ENCODE data around the gene IL4. TPM values are rescaled to one million over a fixed set of nuclear protein-coding genes. Genes with fewer than 3 reads are reported as not detected.

The IL4 gene
- total RNA-seq, 4 donors from 2014 or later: not detected

DNA sequence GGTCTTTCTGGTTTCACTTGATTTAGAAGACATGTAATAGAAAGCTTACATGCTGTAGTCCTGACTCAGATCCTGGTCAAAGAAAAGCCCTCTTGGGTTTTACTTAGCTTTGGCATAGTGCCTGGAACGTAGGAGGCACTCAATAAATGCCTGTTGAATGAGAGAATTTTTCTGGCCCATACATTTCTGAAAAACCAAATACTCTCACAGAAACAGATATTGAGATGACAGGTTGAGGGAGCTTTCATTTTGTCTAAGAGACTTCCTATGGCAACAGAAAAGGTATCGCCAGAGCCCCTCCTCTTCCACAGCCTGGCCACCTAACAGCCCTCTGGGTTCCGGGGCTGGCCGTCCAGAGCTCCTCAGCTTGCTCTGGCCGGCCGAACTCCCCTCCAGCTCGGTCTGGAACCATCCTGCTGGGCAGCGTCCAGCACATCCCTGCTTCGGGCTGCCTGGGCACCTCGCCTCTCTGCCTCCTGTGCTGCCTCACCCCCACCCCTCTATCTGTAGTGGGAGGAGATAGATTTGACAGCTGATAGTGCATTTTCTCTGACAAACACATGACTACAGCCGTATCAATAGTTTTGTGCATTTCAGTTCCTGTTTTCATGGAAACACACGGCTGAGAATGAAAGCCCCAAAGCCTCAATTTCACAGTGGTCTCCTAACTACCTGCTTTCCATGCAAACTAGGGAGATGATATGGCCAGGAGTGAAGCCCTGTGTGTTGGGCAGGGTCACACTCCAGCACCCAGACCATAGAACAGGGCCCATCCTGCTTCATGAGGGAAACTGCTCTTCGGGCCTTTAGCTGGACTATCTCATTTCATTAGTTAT is 1.1 kb downstream of the IL4 start:
- Histone ChIP-seq H3K9me3 (no peaks in the 10 kb centered on the region), H3K4me1 (peaks cover 0 to 26% (median 0%) of the 10 kb centered on the region in 4 donors), H3K4me3 (no peak overlapping the region), H3K36me3 (no peaks in the 10 kb centered on the region), H3K27me3 (no peaks in the 10 kb centered on the region), H3K27ac (peak overlapping the region in 3 of 4 donors; percentile 48 to 74 (median 68))
- TF ChIP-seq POLR2A (IDR thresholded peaks at IDR 0.05) (no peak), EP300 (IDR thresholded peaks at IDR 0.05) (no peak)
- TF ChIP-seq, protein P1, sequence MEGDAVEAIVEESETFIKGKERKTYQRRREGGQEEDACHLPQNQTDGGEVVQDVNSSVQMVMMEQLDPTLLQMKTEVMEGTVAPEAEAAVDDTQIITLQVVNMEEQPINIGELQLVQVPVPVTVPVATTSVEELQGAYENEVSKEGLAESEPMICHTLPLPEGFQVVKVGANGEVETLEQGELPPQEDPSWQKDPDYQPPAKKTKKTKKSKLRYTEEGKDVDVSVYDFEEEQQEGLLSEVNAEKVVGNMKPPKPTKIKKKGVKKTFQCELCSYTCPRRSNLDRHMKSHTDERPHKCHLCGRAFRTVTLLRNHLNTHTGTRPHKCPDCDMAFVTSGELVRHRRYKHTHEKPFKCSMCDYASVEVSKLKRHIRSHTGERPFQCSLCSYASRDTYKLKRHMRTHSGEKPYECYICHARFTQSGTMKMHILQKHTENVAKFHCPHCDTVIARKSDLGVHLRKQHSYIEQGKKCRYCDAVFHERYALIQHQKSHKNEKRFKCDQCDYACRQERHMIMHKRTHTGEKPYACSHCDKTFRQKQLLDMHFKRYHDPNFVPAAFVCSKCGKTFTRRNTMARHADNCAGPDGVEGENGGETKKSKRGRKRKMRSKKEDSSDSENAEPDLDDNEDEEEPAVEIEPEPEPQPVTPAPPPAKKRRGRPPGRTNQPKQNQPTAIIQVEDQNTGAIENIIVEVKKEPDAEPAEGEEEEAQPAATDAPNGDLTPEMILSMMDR (IDR thresholded peaks at IDR 0.05): no peak
- WGBS, 2 donors: 54 to 69% methylated on average over 13 of the region's 13 CpGs
- no peak for DNase-seq (ENCODE audit: low spot score in 2 of 2)

DNA sequence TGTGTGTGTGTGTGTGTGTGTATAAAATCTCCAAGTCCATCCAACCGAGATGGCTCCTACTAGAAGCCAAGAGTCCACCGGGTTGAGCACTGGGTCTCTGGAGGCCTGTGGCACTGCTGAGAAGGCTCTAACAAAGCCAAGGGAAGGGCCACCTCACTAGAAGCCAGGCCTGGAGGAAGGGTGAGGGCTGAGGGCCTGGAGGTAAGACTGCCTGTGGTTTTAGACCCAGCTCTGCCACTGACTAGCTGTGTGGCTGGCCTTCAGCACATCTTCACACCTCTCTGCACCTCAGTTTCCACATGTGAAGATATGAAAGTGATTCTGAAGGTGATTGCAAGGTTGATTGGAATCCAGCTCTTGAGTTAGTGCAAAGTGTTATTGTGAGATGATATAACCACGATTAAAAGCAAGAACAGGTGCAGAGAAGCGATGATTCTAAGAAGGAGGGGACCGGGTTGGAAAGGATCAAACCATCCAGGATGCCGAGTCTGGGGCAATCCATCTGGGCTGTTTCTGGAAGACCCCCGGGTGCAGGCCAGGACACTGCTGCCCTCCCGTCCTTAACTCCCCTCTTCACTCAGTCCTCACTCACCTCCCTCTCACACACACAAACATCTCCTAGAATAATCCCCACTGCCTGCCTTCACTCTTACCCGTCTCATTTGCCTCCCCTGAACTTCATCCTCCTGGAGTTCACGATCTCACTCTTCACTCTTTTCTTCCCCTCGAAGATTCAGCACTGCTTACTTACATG is 2.3 kb downstream of the IL4 start:
- 91 to 95% methylated on average over 11 of the region's 11 CpGs for WGBS, 2 donors
- H3K4me3 ChIP-seq: no peak overlapping the region

DNA sequence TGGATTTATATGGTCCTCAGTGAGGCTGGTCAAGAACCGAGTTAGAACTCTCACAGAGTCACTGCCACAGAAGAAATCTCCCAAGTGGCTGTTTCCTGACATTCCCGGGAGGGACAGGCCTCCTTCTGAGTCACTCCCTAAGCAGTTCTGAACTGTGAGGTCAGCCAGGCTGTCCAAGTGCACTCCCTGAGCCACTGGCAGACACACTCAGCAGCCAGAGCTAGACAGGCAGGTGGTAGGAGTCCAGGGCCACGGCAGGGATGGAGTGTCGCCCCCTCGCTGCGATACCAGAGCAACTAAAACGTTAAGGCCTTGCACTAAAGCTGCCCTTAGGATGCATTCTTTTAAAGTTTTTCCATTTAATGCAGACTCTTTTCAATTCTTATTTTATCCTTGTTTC is 3.4 kb downstream of the IL4 start:
- H3K36me3 ChIP-seq: no peaks in the 10 kb centered on the region
- H3K27me3 ChIP-seq: no peaks in the 10 kb centered on the region
- H3K27ac ChIP-seq: no peak overlapping the region
- no peak for DNase-seq (ENCODE audit: low spot score in 2 of 2)
- H3K4me1 ChIP-seq: peaks cover 0 to 26% (median 0%) of the 10 kb centered on the region in 4 donors
- no peaks in the 10 kb centered on the region for H3K9me3 ChIP-seq
- TF ChIP-seq POLR2A (IDR thresholded peaks at IDR 0.05): no peak
- no peak for TF ChIP-seq EP300 (IDR thresholded peaks at IDR 0.05)
- TF ChIP-seq, protein P1 (IDR thresholded peaks at IDR 0.05): no peak
- H3K4me3 ChIP-seq: no peak overlapping the region
- WGBS, 2 donors: 42 to 48% methylated on average over 7 of the region's 7 CpGs

More for the DNA sequence above, 2.3 kb downstream of the IL4 start:
- Histone ChIP-seq H3K27me3 (no peaks in the 10 kb centered on the region), H3K27ac (no peak overlapping the region), H3K36me3 (no peaks in the 10 kb centered on the region), H3K9me3 (no peaks in the 10 kb centered on the region), H3K4me1 (peaks cover 0 to 26% (median 0%) of the 10 kb centered on the region in 4 donors)
- no peak for DNase-seq (ENCODE audit: low spot score in 2 of 2)
- TF ChIP-seq, protein P1 (IDR thresholded peaks at IDR 0.05): no peak
- TF ChIP-seq EP300 (IDR thresholded peaks at IDR 0.05) (no peak), POLR2A (IDR thresholded peaks at IDR 0.05) (no peak)

DNA sequence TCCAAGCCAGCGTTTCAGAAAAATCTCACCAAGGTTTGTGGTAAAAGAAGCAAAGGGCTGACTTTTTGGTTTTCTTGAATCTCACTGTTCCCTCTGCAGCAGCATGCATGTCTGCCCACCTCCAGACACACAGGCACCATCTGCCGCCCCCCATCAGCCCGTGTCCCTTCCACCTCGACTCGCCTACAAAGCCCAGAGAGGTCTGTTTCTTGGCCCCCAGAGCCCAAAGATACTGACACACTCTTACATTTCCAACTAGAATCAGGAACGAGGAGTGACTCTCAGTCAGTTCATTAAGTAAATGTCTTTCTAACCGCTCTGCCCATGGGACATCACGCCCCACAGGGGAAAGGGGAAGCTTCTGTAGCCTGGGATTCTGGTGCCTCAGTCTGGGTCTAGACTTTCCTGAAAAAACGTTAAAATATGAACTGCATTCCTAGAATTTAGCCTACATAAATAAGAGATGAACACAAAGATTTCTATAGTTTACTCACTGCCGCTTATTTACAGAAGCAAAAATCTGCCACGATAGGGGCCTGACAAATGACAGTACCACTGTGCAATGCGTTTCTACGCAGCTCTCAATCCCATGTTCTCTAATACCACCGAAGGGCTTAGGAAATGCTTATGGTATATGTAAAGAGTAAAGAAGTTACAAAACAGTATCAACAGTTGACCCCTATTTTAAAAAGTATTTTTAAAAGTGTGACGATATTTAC is 4.1 kb downstream of the IL4 start:
- WGBS, 2 donors: 77 to 82% methylated on average over 15 of the region's 15 CpGs
- TF ChIP-seq EP300 (IDR thresholded peaks at IDR 0.05) (no peak), POLR2A (IDR thresholded peaks at IDR 0.05) (no peak)

DNA sequence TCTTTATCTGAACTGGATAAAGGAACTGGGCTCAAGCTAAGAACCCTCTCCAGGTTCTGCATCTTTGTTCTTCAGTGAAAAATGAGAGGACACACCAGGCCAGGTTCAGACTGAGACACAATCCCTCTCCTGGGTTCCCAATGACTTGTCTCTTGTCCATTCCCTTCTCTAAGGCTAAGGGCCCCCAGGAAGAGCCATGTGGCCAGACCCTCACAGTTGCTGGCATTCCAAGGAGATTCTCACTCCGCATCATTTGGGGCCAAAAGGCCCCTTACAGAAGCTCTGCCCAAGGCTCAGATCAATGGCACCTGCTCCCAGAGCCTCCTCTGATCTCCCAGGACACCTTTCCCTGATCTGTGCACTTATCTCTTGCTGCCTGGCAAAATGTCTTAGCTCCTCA is 4.9 kb downstream of the IL4 start:
- H3K4me1 ChIP-seq: peaks cover 0 to 24% (median 0%) of the 10 kb centered on the region in 4 donors

More for the DNA sequence above, 4.1 kb downstream of the IL4 start:
- H3K9me3 ChIP-seq: no peaks in the 10 kb centered on the region
- peaks cover 0 to 26% (median 0%) of the 10 kb centered on the region in 4 donors for H3K4me1 ChIP-seq
- no peaks in the 10 kb centered on the region for H3K36me3 ChIP-seq
- H3K27me3 ChIP-seq: no peaks in the 10 kb centered on the region
- H3K27ac ChIP-seq: no peak overlapping the region
- H3K4me3 ChIP-seq: no peak overlapping the region
- no peak for DNase-seq (ENCODE audit: low spot score in 2 of 2)

More for the DNA sequence above, 4.9 kb downstream of the IL4 start:
- 79 to 89% methylated on average over 1 of the region's 1 CpG for WGBS, 2 donors
- Histone ChIP-seq H3K27me3 (no peaks in the 10 kb centered on the region), H3K9me3 (no peaks in the 10 kb centered on the region), H3K27ac (no peak overlapping the region), H3K4me3 (no peak overlapping the region), H3K36me3 (no peaks in the 10 kb centered on the region)
- TF ChIP-seq EP300 (IDR thresholded peaks at IDR 0.05): no peak
- TF ChIP-seq POLR2A (IDR thresholded peaks at IDR 0.05): no peak
- TF ChIP-seq, protein P1 (IDR thresholded peaks at IDR 0.05): no peak
- DNase-seq (ENCODE audit: low spot score in 2 of 2): no peak
